HK-2 (cell line): ENCODE data around the gene GPR150.

Experiments
- DNase-seq: peaks from one replicate; pipeline ENCODE4 v3.0.0-alpha.2; 2018; ENCODE audit not compliant: unreplicated experiment

The GPR150 gene

GRCh38 chr5:95649842-95650620, 30.1 kb downstream of the GPR150 start:
- DNase-seq: no peak

GRCh38 chr5:95652849-95653248, 33.0 kb downstream of the GPR150 start:
- no peak for DNase-seq

- no peak for DNase-seq
Observed at GRCh38 chr5:95654196-95654595, 34.3 kb downstream of the GPR150 start.

GRCh38 chr5:95655575-95655974, 35.7 kb downstream of the GPR150 start:
- DNase-seq: no peak

GRCh38 chr5:95660060-95660459, 40.2 kb downstream of the GPR150 start:
- no peak for DNase-seq

GRCh38 chr5:95662946-95663345, 43.1 kb downstream of the GPR150 start:
- DNase-seq: no peak

- DNase-seq: no peak
Observed at GRCh38 chr5:95664204-95664786, 44.4 kb downstream of the GPR150 start.

GRCh38 chr5:95667061-95667618, 47.3 kb downstream of the GPR150 start:
- DNase-seq: no peak

- DNase-seq: no peak
Observed at GRCh38 chr5:95667678-95668077, 47.8 kb downstream of the GPR150 start.

GRCh38 chr5:95668216-95668615, 48.3 kb downstream of the GPR150 start:
- DNase-seq: no peak

- no peak for DNase-seq
Observed at GRCh38 chr5:95668728-95669127, 48.8 kb downstream of the GPR150 start.

GRCh38 chr5:95669540-95669939, 49.7 kb downstream of the GPR150 start:
- DNase-seq: no peak

- no peak for DNase-seq
Observed at GRCh38 chr5:95669985-95670384, 50.1 kb downstream of the GPR150 start.

GRCh38 chr5:95670568-95670967, 50.7 kb downstream of the GPR150 start:
- no peak for DNase-seq
